Right lobe of liver (tissue), 4 donors: ENCODE measurements around the gene ZNF558.

ENCODE experiments used
- POLR2A ChIP-seq: fragments of 450-650 bp; IDR thresholded peaks from one replicate; pipeline ENCODE4 v1.6.1; 2017; ENCODE audit warnings: antibody characterized with exemption, mild to moderate bottlenecking
- TF ChIP-seq, protein P1 (sequence below), 4 donors: fragments of 200-600 bp in 3 of 4; fragments of 450-650 bp in 1 of 4; IDR thresholded peaks; one replicate each; pipeline versions ENCODE4 v1.5.1 to v1.8.0; 2016 to 2022; ENCODE audit warnings: antibody characterized with exemption in 4 of 4, mild to moderate bottlenecking in 2 of 4
- donor health status: DM: no; HTN: no; CAD: no.
- donor health status: DM: no; HTN: no; CAD: no.
- donor health status: DM: no; HTN: yes; CAD: no.

DNA sequence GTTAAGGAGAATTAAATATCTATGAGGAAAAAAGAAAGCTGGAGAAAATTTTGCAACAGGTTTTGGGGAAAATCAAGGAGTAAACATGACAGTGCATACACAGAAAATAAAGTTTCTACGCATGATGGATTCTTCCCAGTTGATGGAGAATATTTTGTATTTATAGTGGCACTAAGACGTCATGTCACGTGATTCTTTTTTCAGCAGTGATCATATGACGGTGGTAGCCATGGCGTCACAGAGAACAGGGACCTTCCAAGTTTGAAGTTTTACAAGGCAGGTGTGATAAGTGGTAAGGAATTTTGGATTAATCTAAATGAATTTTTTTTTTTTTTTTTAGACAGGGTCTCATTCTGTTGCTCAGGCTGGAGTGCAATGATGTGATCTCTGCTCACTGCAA is 8.6 kb upstream of the ZNF558 start:
- TF ChIP-seq, protein P1, sequence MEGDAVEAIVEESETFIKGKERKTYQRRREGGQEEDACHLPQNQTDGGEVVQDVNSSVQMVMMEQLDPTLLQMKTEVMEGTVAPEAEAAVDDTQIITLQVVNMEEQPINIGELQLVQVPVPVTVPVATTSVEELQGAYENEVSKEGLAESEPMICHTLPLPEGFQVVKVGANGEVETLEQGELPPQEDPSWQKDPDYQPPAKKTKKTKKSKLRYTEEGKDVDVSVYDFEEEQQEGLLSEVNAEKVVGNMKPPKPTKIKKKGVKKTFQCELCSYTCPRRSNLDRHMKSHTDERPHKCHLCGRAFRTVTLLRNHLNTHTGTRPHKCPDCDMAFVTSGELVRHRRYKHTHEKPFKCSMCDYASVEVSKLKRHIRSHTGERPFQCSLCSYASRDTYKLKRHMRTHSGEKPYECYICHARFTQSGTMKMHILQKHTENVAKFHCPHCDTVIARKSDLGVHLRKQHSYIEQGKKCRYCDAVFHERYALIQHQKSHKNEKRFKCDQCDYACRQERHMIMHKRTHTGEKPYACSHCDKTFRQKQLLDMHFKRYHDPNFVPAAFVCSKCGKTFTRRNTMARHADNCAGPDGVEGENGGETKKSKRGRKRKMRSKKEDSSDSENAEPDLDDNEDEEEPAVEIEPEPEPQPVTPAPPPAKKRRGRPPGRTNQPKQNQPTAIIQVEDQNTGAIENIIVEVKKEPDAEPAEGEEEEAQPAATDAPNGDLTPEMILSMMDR (IDR thresholded peaks at IDR 0.05): no peak
- no peak for TF ChIP-seq POLR2A
